GM19023 (cell line): ENCODE measurements around the gene NOL4L.

Experiments used
- ATAC-seq: cut with Tn5 transposase; IDR thresholded peaks from one replicate; pipeline ENCODE4 v1.9.1; 2021; ENCODE audit warnings: mild to moderate bottlenecking, moderate library complexity; ENCODE audit not compliant: unreplicated experiment

The NOL4L gene

GRCh38 chr20:32544260-32544722 is 40.8 kb downstream of the NOL4L start:
- ATAC-seq: no peak

GRCh38 chr20:32543570-32544259 is 41.4 kb downstream of the NOL4L start:
- no peak for ATAC-seq

GRCh38 chr20:32542259-32542615 is 42.9 kb downstream of the NOL4L start:
- ATAC-seq: no peak

GRCh38 chr20:32541323-32542258 is 43.5 kb downstream of the NOL4L start:
- ATAC-seq: no peak

- ATAC-seq: no peak
Observed at GRCh38 chr20:32539817-32540675, 45.1 kb downstream of the NOL4L start.

- ATAC-seq: no peak
Observed at GRCh38 chr20:32539026-32539816, 45.9 kb downstream of the NOL4L start.

GRCh38 chr20:32538526-32538939 is 46.6 kb downstream of the NOL4L start:
- ATAC-seq: no peak

- ATAC-seq: no peak
Observed at GRCh38 chr20:32537657-32538525, 47.2 kb downstream of the NOL4L start.

- no peak for ATAC-seq
Observed at GRCh38 chr20:32536851-32537656, 48.1 kb downstream of the NOL4L start.

- ATAC-seq: no peak
Observed at GRCh38 chr20:32535953-32536823, 48.9 kb downstream of the NOL4L start.

- no peak for ATAC-seq
Observed at GRCh38 chr20:32535316-32535952, 49.7 kb downstream of the NOL4L start.

GRCh38 chr20:32534661-32535240 is 50.4 kb downstream of the NOL4L start:
- no peak for ATAC-seq

GRCh38 chr20:32533732-32534131 is 51.4 kb downstream of the NOL4L start:
- ATAC-seq: no peak

GRCh38 chr20:32532246-32532645 is 52.9 kb downstream of the NOL4L start:
- ATAC-seq: no peak

- no peak for ATAC-seq
Observed at GRCh38 chr20:32528905-32529670, 56.0 kb downstream of the NOL4L start.
